GM18502 (cell line): ENCODE results near the gene RASSF9.

Experiments used
- ATAC-seq: cut with Tn5 transposase; IDR thresholded peaks from one replicate; pipeline ENCODE4 v1.9.1; 2021; ENCODE audit warnings: mild to moderate bottlenecking; ENCODE audit not compliant: unreplicated experiment, poor library complexity

RASSF9 gene

DNA sequence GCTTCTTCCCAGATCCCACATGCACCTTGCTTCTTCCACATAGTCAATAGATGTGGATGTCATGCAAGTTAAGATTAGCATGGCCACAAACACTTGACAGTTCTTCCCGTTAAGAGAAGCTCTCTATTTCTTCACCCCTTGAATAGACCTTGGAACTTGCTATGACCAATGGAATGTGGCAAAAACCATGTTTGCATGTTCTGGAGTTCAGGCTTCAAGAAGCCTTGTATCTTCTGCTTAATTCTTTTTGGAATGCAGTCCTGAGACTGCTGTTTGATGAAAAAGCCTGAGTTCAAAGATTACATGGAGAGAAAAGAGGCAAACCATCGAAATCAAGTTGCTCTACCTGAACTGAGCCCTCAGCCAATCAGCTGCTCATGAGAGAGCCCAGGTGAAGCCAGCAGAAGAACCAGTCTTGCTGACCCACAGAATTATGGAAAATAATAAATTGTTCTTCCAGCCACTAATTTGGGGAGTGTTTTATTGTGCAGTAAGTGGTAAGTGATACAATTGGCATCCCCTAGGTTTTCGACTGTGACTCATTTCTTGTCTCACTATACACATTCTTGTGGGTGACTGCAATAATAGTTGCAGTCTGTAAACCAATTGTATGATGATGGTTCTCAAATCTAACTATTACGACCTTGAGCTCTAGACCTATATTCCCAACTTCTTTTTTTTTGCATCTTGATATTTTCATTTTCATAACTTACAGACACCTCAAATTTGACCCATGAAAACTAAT lies 12.6 kb downstream of the RASSF9 start:
- ATAC-seq = no peak

DNA sequence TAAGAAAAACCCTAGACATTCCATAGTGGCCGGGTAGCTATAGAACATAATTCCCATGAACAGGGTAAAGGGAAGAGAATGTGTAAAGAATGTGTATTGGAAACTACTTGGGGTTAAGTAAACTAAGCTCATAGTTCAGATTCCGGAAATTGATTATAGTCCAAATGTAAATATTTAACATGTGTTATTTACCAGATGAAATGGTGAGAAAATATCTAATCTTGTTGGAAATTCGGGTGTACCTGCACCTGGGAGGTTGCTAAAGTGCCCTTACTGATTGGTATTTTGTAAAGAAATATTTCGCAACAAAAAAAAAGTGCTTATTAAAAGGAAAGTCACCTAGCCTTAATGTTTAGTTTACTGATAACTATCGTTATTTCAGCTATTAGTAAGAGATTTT lies 14.4 kb downstream of the RASSF9 start:
- no peak for ATAC-seq

DNA sequence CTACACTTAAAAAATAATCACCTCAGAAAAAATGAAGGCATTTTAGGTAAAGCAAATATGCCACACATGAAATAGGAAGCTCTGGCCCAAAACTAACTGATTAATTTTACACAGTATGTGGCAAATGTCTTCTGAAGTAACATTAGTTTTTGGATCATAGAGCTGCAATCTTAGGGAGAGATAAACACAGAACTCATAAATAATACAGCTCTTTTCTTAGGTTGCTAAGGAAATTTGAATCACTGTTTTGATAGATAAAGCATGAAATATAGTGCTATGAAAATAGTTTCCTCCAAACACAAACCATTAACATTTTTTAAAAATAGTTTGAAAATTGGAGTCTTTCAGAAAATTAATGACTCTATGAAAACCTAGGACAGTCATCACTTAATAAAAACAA lies 15.0 kb downstream of the RASSF9 start:
- ATAC-seq = no peak

DNA sequence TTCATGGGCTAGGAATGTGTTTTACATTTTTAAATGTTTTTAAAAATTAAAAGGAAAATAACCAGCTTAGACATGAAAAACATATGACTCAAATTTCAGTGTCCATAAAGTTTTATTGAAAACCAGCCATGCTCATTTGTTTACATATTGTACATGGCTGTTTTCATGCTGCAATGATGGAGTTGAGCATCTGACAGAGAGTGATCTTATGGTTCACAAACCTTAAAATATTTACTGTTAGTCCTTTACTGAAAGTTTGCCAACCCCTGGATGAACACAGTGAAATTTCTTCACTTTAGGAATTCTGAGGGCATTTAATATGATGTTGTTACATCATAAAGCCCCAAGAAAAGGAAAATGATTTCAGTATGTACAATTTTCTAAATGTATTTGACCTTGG lies 16.1 kb downstream of the RASSF9 start:
- ATAC-seq = no peak

DNA sequence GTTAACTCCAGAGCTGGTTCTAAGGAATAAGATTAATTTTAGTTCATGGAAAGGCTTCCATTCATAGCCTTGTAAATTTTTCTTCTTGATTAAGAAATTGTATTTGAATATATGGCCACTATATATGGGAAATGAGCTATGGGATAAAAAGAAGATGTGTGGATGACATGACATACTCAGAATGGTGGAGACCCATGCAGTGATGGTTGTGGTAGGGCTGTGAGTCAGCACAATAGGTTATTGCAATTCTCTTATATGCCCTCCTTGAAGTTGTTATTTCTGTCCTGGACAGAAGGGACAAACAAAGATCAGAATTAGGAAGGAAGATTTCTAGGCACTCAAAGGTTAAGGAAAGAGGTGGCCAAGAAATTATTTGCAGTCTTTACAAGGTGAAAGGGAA lies 21.5 kb downstream of the RASSF9 start:
- no peak for ATAC-seq

DNA sequence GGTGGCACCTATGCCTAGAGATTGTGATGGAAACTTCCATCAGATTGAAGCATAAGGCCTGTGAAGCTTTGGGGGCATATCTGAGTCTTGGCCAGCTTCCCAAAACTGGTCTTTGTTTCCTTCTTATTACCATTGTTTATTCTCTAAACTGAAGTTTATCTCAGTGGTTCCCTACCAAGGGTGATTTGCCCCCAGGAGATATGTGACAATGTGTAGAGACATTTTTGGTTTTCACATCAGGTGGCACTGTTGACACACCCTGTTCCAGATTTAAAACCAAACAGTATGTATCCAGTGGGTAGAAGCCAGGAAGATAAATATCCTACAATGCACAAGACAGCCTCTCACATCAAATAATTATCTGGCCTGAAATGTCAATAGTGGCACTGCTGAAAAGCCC lies 22.1 kb downstream of the RASSF9 start:
- no peak for ATAC-seq

DNA sequence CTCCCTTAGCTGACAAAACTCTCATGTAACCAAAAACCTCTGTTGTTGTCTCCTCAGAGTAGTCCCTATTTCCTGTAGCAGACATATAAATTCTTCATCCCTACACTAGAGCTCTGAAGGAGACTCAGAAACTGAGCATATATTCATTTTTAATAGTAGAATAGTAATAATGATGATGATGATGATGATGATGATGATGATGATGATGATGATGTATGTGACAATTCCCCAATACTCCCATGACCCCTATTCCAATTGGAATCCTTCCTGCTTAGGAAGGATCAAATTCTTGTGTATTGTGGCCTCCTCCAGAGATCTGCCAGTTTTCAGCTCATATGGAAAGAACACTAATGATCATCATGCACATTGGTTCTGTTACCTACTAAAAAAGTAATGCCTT lies 26.7 kb downstream of the RASSF9 start:
- no peak for ATAC-seq

DNA sequence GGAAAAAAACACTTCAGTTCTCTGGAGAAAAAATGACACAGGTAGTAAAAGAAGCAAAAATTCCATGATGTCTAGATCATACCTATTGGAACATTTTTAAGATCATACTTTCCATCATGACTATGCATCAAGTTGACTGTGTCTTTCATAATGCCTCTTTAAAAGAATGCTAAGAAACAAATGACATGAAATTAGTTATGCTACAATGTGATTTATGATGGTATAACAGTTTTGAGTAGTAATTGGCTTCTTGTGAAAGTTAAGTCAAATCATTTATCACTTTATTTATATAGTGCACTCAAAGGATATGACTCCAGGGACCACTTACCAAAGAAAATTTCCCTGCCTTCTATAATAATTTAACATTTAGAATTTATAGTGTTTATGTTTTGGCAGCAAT lies 28.5 kb downstream of the RASSF9 start:
- ATAC-seq = no peak

DNA sequence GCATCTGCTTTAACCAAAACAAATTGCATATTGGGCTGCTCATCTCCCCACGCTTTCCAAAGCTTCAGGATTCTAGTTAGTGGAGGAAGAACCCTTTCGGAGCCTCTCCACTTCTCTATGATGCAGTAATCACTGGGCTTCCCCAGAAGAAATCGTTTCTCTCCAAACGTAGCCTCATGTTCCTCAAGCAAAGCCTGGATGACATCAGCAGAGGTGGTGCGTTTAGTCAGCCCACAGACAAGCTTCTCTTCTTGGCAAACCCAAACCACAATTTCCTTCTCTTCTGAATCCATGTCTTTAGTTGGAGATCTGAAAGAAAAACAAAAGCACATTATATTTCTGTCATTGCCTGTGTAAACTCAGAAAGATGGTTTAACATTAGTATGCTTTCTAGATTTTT lies 30.6 kb downstream of the RASSF9 start:
- no peak for ATAC-seq

DNA sequence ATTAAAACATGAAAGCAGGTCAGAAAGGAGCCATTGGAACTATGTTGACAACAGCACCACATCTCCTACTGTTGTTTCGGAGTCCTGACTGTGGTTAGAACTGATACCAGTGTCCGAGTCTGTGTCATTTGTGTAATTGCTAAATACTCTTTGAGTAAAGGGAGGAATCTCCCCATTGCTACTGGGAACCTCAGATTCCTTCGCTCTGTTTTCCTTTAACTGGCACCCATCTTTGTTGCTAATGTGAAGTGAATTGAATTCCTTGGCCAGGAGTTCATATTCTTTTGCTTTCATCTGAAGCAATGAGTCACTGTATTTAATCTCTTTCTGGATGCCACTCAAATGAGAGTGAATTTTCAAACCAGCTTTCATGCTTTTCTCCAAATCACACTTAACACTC lies 31.5 kb downstream of the RASSF9 start:
- ATAC-seq = no peak

DNA sequence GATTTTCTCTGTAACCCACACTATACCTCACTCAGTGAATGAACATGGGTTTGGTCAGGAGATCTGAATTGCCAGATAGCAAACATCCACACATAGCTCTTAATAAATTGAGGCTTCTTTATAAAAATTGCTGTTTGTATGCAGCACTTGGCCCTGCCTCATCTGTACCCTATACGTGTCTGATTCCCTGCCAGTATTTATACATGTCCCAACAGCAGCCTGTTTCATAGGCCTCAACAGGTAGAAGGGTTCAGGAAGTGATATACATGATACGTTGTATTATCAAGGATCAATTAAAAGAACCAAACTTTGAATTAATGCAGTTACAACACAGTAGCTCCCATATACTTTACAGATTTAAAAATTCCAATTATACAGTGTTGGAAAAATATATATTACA lies 32.3 kb downstream of the RASSF9 start:
- no peak for ATAC-seq

DNA sequence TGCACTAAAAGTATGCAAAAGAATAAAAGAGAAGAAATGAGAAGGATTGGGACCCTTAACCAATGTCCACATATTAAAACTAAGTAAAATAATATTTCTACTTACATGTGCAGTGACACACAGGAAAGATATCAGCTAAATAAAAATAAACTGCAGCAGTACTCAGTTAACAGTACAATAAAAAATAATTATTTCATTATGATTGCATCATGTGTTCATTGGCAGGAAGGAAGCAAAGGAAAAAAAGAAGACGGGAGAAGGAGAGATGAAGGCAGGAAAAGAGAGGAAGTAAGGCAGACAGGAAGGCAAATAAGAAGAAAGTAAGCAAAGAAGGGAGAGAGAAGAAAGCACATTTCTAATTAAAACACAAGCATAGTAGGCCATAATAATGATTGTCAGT lies 33.0 kb downstream of the RASSF9 start:
- ATAC-seq = no peak

DNA sequence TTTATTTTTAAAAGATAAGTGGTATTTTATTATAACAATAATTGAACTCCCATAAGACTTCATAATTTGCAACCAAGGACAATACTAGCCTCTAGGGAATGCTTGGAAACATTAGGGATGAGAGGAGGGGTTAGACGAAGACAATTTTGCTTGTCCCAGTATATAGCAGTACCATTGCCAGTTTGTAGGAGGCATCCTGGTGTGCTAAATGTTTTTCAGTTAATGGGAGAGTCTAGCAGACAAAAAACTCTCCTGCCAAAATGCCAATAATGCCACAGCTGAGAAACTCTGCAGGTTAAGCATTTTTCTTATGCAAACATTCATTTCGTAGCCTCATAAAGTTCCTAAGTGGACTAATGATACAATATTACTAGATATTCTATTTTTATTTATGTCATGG lies 38.1 kb downstream of the RASSF9 start:
- ATAC-seq = no peak

DNA sequence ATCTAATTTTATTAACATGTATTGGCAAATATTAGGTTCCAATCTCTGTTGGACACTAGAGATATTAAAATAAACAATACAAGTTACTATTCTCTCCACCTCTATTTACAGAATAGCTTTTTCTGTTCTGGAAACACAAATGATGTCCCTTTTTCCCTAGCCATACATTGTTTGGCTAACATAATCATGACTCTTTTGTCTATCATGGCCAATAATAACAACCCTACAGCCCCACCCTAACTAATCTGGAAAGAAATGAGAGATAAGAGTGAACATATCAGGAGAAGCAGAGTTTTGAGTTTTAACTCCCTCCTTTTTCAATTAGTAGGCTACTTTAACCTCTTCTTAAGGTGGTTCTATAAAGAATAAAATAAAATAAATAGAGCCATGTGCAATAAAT lies 40.2 kb downstream of the RASSF9 start:
- ATAC-seq = no peak

DNA sequence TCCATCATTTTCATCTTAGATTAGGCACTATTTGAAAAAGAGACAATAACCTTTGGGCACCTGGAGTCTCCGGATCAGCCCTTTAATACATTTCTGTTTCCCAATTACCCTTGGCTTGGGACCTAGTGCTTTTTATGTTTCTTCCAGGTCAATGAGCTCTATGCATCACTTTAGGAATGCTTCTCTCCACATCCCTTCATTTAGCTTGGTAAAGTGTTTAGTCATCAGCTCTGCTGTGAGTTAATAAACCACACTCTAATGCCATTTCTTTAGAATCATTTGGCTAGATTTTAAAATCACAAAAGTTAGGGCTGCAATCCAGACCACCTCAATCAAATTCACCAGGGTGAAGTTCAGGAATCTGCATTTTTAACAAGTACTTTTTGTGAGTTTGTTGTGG lies 41.7 kb downstream of the RASSF9 start:
- no peak for ATAC-seq

DNA sequence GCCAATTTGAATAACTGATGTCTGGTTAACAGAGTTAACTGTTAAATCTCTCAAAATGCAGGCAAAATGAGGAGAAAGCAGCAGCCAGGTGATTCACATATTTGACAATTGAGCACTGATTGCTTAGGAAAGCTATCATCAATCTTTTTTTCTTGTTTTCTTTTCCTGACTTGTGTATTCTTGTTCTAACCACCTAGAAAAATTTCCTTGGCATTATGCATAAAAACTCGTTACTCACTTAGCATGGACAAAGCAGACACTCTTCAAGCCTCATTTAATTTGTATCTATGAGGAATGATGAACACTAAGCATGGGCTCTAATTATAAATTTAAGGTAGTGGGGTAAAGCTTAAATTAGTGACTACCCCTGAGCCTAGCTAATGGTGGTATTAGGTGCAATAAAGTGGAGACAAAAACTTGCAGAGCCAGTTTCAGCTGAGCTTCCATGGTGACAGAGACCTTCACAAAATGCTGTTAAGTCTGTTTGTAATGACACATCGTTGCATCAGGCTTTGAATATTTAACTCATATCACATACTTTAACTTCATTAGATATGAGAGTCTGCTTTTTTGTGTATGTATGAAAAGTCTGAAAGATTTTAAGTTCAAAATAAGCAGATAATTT lies 52.0 kb downstream of the RASSF9 start:
- no peak for ATAC-seq

DNA sequence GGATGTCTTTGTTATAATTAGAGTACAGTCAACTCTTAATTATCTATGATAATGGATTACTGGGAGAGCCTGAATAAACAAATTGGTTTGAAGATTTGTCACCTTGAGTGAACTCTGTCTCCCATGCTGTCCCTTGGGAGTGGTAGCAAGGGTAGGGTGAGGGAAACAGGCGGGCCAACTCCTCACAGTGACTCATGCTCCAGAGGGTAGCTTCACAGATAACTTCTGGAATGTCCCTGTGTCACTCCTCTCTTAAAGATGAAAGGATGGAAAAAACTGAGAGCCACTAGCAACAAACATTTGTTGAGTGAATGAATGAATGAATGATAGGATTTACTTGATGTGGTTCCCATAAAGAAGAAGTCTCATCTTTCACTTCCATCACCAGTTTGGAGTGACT lies 53.5 kb downstream of the RASSF9 start:
- ATAC-seq = no peak

DNA sequence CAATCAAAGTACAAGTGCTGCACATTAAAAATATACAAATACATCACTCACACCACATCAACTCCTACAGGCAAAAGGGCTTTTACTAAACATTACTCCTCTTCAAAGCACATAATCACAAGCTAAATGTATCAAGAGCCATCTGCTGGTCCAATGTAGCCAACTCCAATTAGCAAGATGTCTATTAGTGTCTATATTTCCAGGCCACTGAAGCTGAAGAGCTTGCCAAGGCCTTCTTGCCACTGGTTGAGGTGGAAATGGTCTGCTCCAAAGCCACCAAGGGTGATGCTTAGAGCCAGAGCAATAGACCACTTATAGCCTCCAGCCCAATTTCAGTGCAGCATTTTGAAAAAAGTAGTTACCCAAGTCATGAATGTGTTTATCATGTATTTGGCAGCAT lies 54.4 kb downstream of the RASSF9 start:
- no peak for ATAC-seq

DNA sequence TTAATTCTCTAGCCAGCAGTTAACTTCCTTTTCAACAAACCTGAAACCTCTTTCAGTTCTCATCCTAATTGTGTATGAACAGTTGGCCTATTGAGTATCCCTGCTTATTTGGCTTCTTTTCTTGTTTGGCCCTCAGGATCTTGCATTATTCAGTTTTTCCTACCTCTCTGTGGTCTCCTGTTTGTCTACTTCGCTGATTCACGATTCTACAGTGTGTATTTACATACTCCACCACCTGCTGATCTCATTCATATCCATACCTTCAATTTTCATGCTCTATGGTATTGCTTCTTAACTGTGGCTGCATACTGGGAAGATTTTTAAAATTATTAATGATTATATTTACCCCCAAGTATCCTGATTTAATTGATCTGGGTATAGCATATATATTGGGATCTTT lies 56.4 kb downstream of the RASSF9 start:
- no peak for ATAC-seq

DNA sequence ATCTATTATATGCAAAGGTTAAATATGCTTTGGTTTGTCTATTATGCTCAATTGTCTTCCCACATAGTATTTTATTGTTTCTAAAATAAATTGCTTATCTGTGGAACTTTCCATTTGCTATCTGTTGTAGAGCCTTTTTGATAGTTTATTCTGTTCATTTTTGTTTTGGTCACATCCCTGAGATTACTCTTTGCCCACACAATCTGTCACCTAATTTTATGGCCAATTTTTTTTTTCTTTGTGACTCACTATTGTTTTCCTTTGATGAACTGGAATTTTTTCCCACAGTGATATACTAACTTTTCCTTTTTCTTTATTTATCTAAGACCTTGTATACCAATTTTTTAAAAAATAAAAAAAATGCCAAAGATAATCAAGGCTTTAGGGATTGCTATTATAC lies 61.1 kb downstream of the RASSF9 start:
- ATAC-seq = no peak

DNA sequence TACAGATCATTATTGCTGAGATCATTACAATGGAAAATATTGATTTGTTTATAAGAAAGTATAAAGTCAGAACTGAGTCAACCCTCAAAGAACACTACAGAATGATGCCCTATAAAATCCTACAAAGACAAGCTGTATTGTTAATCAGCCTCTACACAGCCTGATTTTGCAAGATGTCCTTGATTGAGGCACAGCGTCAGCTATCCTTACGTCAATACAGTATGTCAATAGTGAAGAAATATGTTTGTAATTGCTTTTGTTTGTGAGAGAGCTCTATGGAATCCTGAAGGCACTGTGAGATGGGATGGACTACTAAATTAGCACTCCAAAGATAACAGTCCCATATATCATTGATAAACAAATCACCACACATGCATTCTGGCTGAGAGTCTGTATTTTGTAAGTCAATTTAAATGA lies 70.7 kb downstream of the RASSF9 start:
- ATAC-seq = no peak

DNA sequence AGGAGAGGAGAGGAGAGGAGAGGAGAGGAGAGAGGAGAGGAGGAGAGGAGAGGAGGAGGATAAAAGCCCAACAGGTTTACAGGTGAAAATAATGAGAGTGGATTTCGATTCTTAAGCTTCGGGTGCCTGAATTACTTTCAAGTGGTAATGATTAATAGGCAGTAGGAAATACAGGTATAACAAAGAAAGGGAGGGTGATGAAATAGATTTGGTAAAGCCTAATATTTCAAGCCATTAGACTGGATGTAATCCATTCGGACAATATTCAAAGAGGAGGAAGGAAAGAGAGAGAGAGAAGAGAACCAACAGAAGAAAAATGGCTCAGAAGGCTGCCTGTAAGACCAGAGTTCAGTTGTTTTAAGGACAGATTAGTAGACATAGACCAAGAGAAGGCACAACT lies 76.6 kb downstream of the RASSF9 start:
- ATAC-seq = no peak
